AG10803 (cell line): ENCODE data around the gene TRMT2B.

Experiments used
- DNase-seq: peaks from one replicate; pipeline ENCODE4 v3.0.0; 2010; ENCODE audit warnings: low read depth
- H3K4me3 ChIP-seq: 2 replicates; pipeline ENCODE4 v1.5.1; 2011; ENCODE audit warnings: mild to moderate bottlenecking, low read length, control low read depth
- CTCF ChIP-seq: conservative IDR thresholded peaks from 2 replicates; pipeline ENCODE4 v1.5.1; 2011; ENCODE audit warnings: mild to moderate bottlenecking, low read length, control low read depth, inconsistent platforms

TRMT2B gene

DNA sequence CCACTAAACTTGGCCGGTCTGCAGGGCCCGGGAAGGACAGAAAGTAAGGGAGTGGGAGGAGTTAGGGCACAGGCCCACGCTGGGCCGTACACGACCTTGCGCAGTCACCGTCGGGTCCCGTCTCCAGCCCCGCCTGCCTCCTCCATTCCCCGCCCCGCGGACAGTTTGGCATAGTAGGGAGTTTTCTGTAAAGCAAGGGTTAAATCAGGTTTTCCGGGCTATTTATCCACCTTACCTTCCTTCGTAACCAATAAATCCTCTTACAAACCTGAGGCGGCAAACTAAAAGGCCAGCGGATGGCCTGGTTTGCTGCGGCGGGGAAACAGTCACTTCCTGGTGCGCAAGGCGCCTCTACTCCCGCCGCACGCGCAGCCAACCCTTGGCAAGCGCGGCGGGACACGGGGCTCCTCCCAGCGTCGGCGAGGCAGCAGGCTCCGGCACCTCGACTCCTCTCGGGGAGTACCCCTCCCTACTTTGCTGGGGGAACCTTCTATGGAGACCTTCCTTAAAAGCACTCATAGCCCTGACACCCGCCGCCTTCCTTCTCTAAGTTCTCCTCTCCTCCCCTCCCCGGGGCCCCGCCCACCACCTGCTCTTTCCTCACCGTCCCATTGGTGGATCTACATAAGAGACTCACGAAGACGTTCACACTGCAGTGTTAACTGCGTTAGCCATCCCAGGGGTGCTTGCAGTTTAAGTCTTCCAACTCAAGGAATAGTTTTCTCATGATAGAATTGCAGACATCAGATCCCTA lies at the start of gene TRMT2B:
Gene TRMT2B (minus strand): TSS at position 563 of the 754 bp plus-strand sequence. CDS start 9,822 bp downstream, outside the sequence.
- no peak for TF ChIP-seq CTCF
- peak within 1 kb of the TSS; percentile 68 for H3K4me3 ChIP-seq
- peak; percentile 61 for DNase-seq

- peak; percentile 90 for DNase-seq
- peak within 1 kb of the TSS; percentile 68 for H3K4me3 ChIP-seq
- no peak for TF ChIP-seq CTCF
Measured at GRCh38 chrX:101097546-101098453, 45.9 kb upstream of the TRMT2B start, which contains the start of gene CENPI. Gene CENPI, plus strand, starts transcription at chrX:101098204. Its CDS starts 2,867 bp downstream, at chrX:101101071.

DNA sequence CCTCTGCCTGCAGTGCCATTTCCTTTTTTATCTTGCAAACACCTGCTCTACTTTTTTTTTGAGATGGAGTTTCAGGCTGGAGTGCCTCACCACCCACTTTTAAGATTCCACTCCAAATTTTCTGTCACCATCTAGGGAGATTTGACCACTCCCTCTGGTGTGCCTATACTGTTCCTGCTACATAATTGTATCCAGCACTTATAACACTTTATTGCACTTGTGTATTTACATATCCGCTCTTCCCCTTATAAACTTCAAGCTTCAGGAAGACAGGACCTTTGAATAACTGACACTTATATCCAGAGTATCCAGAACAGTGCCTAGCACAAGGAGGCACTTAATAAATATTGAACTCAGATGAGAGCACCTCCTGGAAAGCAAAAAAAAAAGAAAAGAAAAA lies 39.9 kb upstream of the TRMT2B start:
- H3K4me3 ChIP-seq = no peak overlapping the region
- no peak for DNase-seq
- TF ChIP-seq CTCF = no peak

GRCh38 chrX:101081231-101081630 lies 29.3 kb upstream of the TRMT2B start:
- no peak for DNase-seq
- H3K4me3 ChIP-seq = no peak overlapping the region
- TF ChIP-seq CTCF = no peak

GRCh38 chrX:101080326-101081124 lies 28.6 kb upstream of the TRMT2B start:
- no peak for TF ChIP-seq CTCF
- no peak for DNase-seq
- no peak overlapping the region for H3K4me3 ChIP-seq

- TF ChIP-seq CTCF = no peak
- H3K4me3 ChIP-seq = peak overlapping the region; percentile 10; the same call in 1 of the 2 replicates
- no peak for DNase-seq
Measured at GRCh38 chrX:101079736-101080270, 27.9 kb upstream of the TRMT2B start.
